ENCODE measurements around the gene ATXN7L3B. TPM values are rescaled to one million over a fixed set of nuclear protein-coding genes. Genes with fewer than 3 reads are reported as not detected.
"Not testable (repeated sequence)": the region's sequence is repeated elsewhere in the genome, so short reads cannot be mapped to it uniquely, and the experiment has no call there.

ATXN7L3B gene
- total RNA-seq = 23.8 and 24.3 TPM in 2 replicates

GRCh38 chr12:74537707-74538385, at the start of gene ATXN7L3B:
Gene ATXN7L3B (plus strand): TSS chr12:74537835. CDS start chr12:74538113, 278 bp downstream.
- peak; percentile 94 for DNase-seq (ENCODE audit: low spot score)
- H3K27ac Mint-ChIP-seq = peak within 1 kb of the TSS; percentile 97
- peaks cover 51% of the 10 kb centered on the region for H3K36me3 Mint-ChIP-seq (ENCODE audit: low read depth)
- H3K4me1 Mint-ChIP-seq (ENCODE audit: low read depth) = peaks cover 39% of the 10 kb centered on the region
- intact Hi-C loops (cut with micrococcal nuclease) = loop anchor here (2.0 to 10.0 kb wide), 4 partner anchors 126 to 1544 kb away; partner anchors contain the start of gene NAP1L1
- H3K4me3 Mint-ChIP-seq (ENCODE audit: low read depth) = peak within 1 kb of the TSS; percentile 94
- no peaks in the 10 kb centered on the region for H3K27me3 Mint-ChIP-seq (ENCODE audit: low read depth)
- no peaks in the 10 kb centered on the region for H3K9me3 Mint-ChIP-seq

- intact Hi-C loops (cut with micrococcal nuclease) = no loop called here
- H3K9me3 Mint-ChIP-seq = no peaks in the 10 kb centered on the region
- H3K27ac Mint-ChIP-seq = no peak overlapping the region
- DNase-seq (ENCODE audit: low spot score) = no peak
- H3K4me3 Mint-ChIP-seq (ENCODE audit: low read depth) = no peak overlapping the region
- no peaks in the 10 kb centered on the region for H3K4me1 Mint-ChIP-seq (ENCODE audit: low read depth)
- no peaks in the 10 kb centered on the region for H3K27me3 Mint-ChIP-seq (ENCODE audit: low read depth)
- no peaks in the 10 kb centered on the region for H3K36me3 Mint-ChIP-seq (ENCODE audit: low read depth)
Observed at GRCh38 chr12:74488134-74488533, 49.5 kb upstream of the ATXN7L3B start.

GRCh38 chr12:74489543-74489942, 48.1 kb upstream of the ATXN7L3B start:
- H3K4me1 Mint-ChIP-seq (ENCODE audit: low read depth) = no peaks in the 10 kb centered on the region
- no peaks in the 10 kb centered on the region for H3K36me3 Mint-ChIP-seq (ENCODE audit: low read depth)
- H3K9me3 Mint-ChIP-seq = no peaks in the 10 kb centered on the region
- H3K27me3 Mint-ChIP-seq (ENCODE audit: low read depth) = no peaks in the 10 kb centered on the region
- no peak overlapping the region for H3K4me3 Mint-ChIP-seq (ENCODE audit: low read depth)
- H3K27ac Mint-ChIP-seq = no peak overlapping the region
- DNase-seq (ENCODE audit: low spot score) = no peak
- intact Hi-C loops (cut with micrococcal nuclease) = no loop called here

- intact Hi-C loops (cut with micrococcal nuclease) = no loop called here
- Mint-ChIP-seq H3K27ac (no peak overlapping the region), H3K27me3 (ENCODE audit: low read depth) (no peaks in the 10 kb centered on the region), H3K4me1 (ENCODE audit: low read depth) (no peaks in the 10 kb centered on the region), H3K4me3 (ENCODE audit: low read depth) (peak overlapping the region; percentile 37), H3K9me3 (no peaks in the 10 kb centered on the region), H3K36me3 (ENCODE audit: low read depth) (no peaks in the 10 kb centered on the region)
- DNase-seq (ENCODE audit: low spot score) = no peak
Observed at GRCh38 chr12:74490390-74491064, 47.1 kb upstream of the ATXN7L3B start.

- Mint-ChIP-seq H3K27me3 (ENCODE audit: low read depth) (no peaks in the 10 kb centered on the region), H3K4me3 (ENCODE audit: low read depth) (no peak overlapping the region), H3K4me1 (ENCODE audit: low read depth) (no peaks in the 10 kb centered on the region), H3K36me3 (ENCODE audit: low read depth) (no peaks in the 10 kb centered on the region), H3K9me3 (no peaks in the 10 kb centered on the region), H3K27ac (no peak overlapping the region)
- DNase-seq (ENCODE audit: low spot score) = no peak
- intact Hi-C loops (cut with micrococcal nuclease) = no loop called here
Observed at GRCh38 chr12:74491374-74491773, 46.3 kb upstream of the ATXN7L3B start.

GRCh38 chr12:74499192-74499591, 38.4 kb upstream of the ATXN7L3B start:
- DNase-seq (ENCODE audit: low spot score) = no peak
- H3K27me3 Mint-ChIP-seq (ENCODE audit: low read depth) = no peaks in the 10 kb centered on the region
- no peaks in the 10 kb centered on the region for H3K36me3 Mint-ChIP-seq (ENCODE audit: low read depth)
- no peaks in the 10 kb centered on the region for H3K4me1 Mint-ChIP-seq (ENCODE audit: low read depth)
- H3K27ac Mint-ChIP-seq = no peak overlapping the region
- intact Hi-C loops (cut with micrococcal nuclease) = no loop called here
- no peaks in the 10 kb centered on the region for H3K9me3 Mint-ChIP-seq
- H3K4me3 Mint-ChIP-seq (ENCODE audit: low read depth) = no peak overlapping the region

GRCh38 chr12:74508873-74509657, 28.6 kb upstream of the ATXN7L3B start:
- DNase-seq (ENCODE audit: low spot score); H3K4me1 Mint-ChIP-seq (ENCODE audit: low read depth); H3K27me3 Mint-ChIP-seq (ENCODE audit: low read depth); H3K9me3 Mint-ChIP-seq; intact Hi-C loops (cut with micrococcal nuclease); H3K36me3 Mint-ChIP-seq (ENCODE audit: low read depth); H3K4me3 Mint-ChIP-seq (ENCODE audit: low read depth); H3K27ac Mint-ChIP-seq: not testable (repeated sequence)

- Mint-ChIP-seq H3K27ac (no peak overlapping the region), H3K4me1 (ENCODE audit: low read depth) (no peaks in the 10 kb centered on the region), H3K4me3 (ENCODE audit: low read depth) (no peak overlapping the region), H3K9me3 (no peaks in the 10 kb centered on the region), H3K36me3 (ENCODE audit: low read depth) (no peaks in the 10 kb centered on the region), H3K27me3 (ENCODE audit: low read depth) (no peaks in the 10 kb centered on the region)
- no peak for DNase-seq (ENCODE audit: low spot score)
- intact Hi-C loops (cut with micrococcal nuclease) = no loop called here
Observed at GRCh38 chr12:74509886-74510285, 27.7 kb upstream of the ATXN7L3B start.

GRCh38 chr12:74514098-74514872, 23.4 kb upstream of the ATXN7L3B start:
- Mint-ChIP-seq H3K4me1 (ENCODE audit: low read depth) (no peaks in the 10 kb centered on the region), H3K4me3 (ENCODE audit: low read depth) (no peak overlapping the region), H3K9me3 (no peaks in the 10 kb centered on the region), H3K27me3 (ENCODE audit: low read depth) (no peaks in the 10 kb centered on the region), H3K36me3 (ENCODE audit: low read depth) (no peaks in the 10 kb centered on the region), H3K27ac (no peak overlapping the region)
- DNase-seq (ENCODE audit: low spot score) = no peak
- intact Hi-C loops (cut with micrococcal nuclease) = no loop called here

GRCh38 chr12:74515849-74516248, 21.8 kb upstream of the ATXN7L3B start:
- intact Hi-C loops (cut with micrococcal nuclease) = no loop called here
- H3K4me1 Mint-ChIP-seq (ENCODE audit: low read depth) = no peaks in the 10 kb centered on the region
- no peak overlapping the region for H3K4me3 Mint-ChIP-seq (ENCODE audit: low read depth)
- no peaks in the 10 kb centered on the region for H3K27me3 Mint-ChIP-seq (ENCODE audit: low read depth)
- H3K36me3 Mint-ChIP-seq (ENCODE audit: low read depth) = no peaks in the 10 kb centered on the region
- no peak for DNase-seq (ENCODE audit: low spot score)
- no peaks in the 10 kb centered on the region for H3K9me3 Mint-ChIP-seq
- H3K27ac Mint-ChIP-seq = no peak overlapping the region

- Mint-ChIP-seq H3K4me1 (ENCODE audit: low read depth) (no peaks in the 10 kb centered on the region), H3K4me3 (ENCODE audit: low read depth) (no peak overlapping the region), H3K27me3 (ENCODE audit: low read depth) (peaks cover 3% of the 10 kb centered on the region), H3K9me3 (no peaks in the 10 kb centered on the region), H3K36me3 (ENCODE audit: low read depth) (no peaks in the 10 kb centered on the region), H3K27ac (no peak overlapping the region)
- no peak for DNase-seq (ENCODE audit: low spot score)
- intact Hi-C loops (cut with micrococcal nuclease) = no loop called here
Observed at GRCh38 chr12:74526535-74526934, 11.1 kb upstream of the ATXN7L3B start.

GRCh38 chr12:74527491-74527890, 10.1 kb upstream of the ATXN7L3B start:
- no peaks in the 10 kb centered on the region for H3K4me1 Mint-ChIP-seq (ENCODE audit: low read depth)
- no peak overlapping the region for H3K4me3 Mint-ChIP-seq (ENCODE audit: low read depth)
- no peaks in the 10 kb centered on the region for H3K36me3 Mint-ChIP-seq (ENCODE audit: low read depth)
- no peak overlapping the region for H3K27ac Mint-ChIP-seq
- H3K27me3 Mint-ChIP-seq (ENCODE audit: low read depth) = peaks cover 3% of the 10 kb centered on the region
- no peak for DNase-seq (ENCODE audit: low spot score)
- no peaks in the 10 kb centered on the region for H3K9me3 Mint-ChIP-seq
- intact Hi-C loops (cut with micrococcal nuclease) = no loop called here

All from activated T-helper 2 cell treated with anti-CD3 and anti-CD28 coated beads, Interferon-gamma antibody, Interleukin-2, Interleukin-4, amounts not matched to agents 10 μg/mL and 5 μg/mL and 100 μg/mL, durations not matched to agents 14 hours and 24 hours and 36 hours (primary cell).